Osteoblast (primary cell): ENCODE data around the gene CHCHD4. TPM values are rescaled to one million over a fixed set of nuclear protein-coding genes. Genes with fewer than 3 reads are reported as not detected.

Experiments used
- DNase-seq: peaks from one replicate; pipeline ENCODE4 v3.0.0; 2011; ENCODE audit warnings: low spot score, mixed read lengths; ENCODE audit not compliant: insufficient read length; ENCODE audit errors: missing footprints
- H2AFZ ChIP-seq: 2 replicates; pipeline ENCODE4 v1.6.0; 2011; ENCODE audit warnings: mild to moderate bottlenecking, low read length
- H3K27ac ChIP-seq: 2 replicates; pipeline ENCODE4 v1.5.1; 2011; ENCODE audit warnings: mild to moderate bottlenecking, low read depth, low read length, moderate library complexity
- H3K27me3 ChIP-seq: 2 replicates; pipeline ENCODE4 v1.6.0; 2012; ENCODE audit warnings: mild to moderate bottlenecking, control low read depth, inconsistent platforms, low read length, moderate library complexity; ENCODE audit not compliant: insufficient read depth
- H3K36me3 ChIP-seq: 2 replicates; pipeline ENCODE4 v1.5.1; 2011; ENCODE audit warnings: mild to moderate bottlenecking, low read length, control low read depth, moderate library complexity; ENCODE audit not compliant: insufficient read depth
- H3K4me1 ChIP-seq: 2 replicates; pipeline ENCODE4 v1.5.1; 2011; ENCODE audit warnings: mild to moderate bottlenecking, low read length, control low read depth, moderate library complexity; ENCODE audit not compliant: insufficient read depth
- H3K4me2 ChIP-seq: 2 replicates; pipeline ENCODE4 v1.6.0; 2011; ENCODE audit warnings: mild to moderate bottlenecking, low read length; ENCODE audit not compliant: insufficient read depth
- H3K4me3 ChIP-seq: fragments of 200-600 bp; sonication (generic); 3 replicates; pipeline ENCODE4 v1.5.1; 2012; ENCODE audit warnings: mild to moderate bottlenecking, low read length, inconsistent platforms; ENCODE audit not compliant: insufficient read depth
- H3K79me2 ChIP-seq: 2 replicates; pipeline ENCODE4 v1.6.0; 2012; ENCODE audit warnings: mild to moderate bottlenecking, low read length, control low read depth, inconsistent platforms; ENCODE audit not compliant: insufficient read depth
- H3K9me3 ChIP-seq: 2 replicates; pipeline ENCODE4 v1.5.1; 2011; ENCODE audit warnings: low read depth, low read length, control low read depth
- H4K20me1 ChIP-seq: 2 replicates; pipeline ENCODE4 v1.6.0; 2012; ENCODE audit warnings: mild to moderate bottlenecking, low read length, control low read depth; ENCODE audit not compliant: insufficient read depth
- total RNA-seq: library from RNA; depleted of rRNA; stranded (reverse); fragments of >200 nt; gene quantifications from 2 replicates; pipeline ENCODE4 v1.2.3, GENCODE V29; 2012
- TF ChIP-seq, protein P1 (sequence below): IDR thresholded peaks from 2 replicates; pipeline ENCODE4 v1.5.1; 2011; ENCODE audit warnings: mild to moderate bottlenecking, low read depth, low read length, moderate library complexity; ENCODE audit errors: extremely low read depth

Gene CHCHD4
- total RNA-seq, 1 donor: 10.1 TPM

DNA sequence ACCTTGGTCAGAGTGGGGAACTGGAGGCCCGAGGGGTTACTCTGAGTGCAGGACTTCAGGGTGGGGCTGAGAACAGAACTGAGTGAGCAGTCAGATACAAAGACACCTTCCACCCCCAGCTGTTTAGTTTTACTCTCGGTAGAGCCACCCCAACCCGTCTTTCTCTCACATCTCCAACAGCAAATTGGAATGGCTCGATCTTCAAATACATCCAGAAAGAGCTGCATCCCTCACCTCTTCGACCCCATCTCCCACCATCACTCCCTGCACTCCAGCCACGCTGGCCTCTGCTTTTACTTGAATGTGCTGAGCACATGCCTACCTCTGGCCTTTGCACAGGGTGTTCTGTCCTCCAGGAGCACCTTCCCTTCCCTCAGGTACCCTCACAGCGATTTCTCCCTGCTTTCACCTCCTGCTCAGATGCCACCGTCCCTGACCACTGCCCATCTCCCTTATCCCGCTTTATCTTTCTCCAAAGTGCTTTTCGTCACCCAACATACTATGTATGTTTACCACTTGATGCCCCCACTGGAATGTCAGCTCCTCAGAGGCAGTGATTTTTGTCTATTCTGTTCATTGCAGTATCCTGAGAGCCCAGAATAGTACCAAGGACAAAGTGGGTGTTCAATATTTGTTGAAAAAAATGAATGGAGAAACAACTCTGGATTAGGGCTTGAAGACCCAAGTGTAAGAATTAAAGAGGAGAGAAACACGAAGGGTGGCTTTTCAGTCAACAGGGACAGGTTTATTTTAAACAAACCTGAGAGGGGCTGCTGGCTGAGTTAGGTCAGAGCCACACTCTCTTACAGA is 4.4 kb downstream of the CHCHD4 start:
- DNase-seq: no peak
- Histone ChIP-seq H2AFZ (no peak overlapping the region), H3K36me3 (peaks cover 10% of the 10 kb centered on the region), H3K4me1 (peaks cover 7% of the 10 kb centered on the region), H3K4me2 (no peak overlapping the region), H3K27ac (no peak overlapping the region), H3K9me3 (no peaks in the 10 kb centered on the region), H3K27me3 (no peaks in the 10 kb centered on the region), H3K4me3 (no peak overlapping the region), H4K20me1 (no peaks in the 10 kb centered on the region), H3K79me2 (peaks cover 23% of the 10 kb centered on the region)
- TF ChIP-seq, protein P1, sequence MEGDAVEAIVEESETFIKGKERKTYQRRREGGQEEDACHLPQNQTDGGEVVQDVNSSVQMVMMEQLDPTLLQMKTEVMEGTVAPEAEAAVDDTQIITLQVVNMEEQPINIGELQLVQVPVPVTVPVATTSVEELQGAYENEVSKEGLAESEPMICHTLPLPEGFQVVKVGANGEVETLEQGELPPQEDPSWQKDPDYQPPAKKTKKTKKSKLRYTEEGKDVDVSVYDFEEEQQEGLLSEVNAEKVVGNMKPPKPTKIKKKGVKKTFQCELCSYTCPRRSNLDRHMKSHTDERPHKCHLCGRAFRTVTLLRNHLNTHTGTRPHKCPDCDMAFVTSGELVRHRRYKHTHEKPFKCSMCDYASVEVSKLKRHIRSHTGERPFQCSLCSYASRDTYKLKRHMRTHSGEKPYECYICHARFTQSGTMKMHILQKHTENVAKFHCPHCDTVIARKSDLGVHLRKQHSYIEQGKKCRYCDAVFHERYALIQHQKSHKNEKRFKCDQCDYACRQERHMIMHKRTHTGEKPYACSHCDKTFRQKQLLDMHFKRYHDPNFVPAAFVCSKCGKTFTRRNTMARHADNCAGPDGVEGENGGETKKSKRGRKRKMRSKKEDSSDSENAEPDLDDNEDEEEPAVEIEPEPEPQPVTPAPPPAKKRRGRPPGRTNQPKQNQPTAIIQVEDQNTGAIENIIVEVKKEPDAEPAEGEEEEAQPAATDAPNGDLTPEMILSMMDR: no peak

DNA sequence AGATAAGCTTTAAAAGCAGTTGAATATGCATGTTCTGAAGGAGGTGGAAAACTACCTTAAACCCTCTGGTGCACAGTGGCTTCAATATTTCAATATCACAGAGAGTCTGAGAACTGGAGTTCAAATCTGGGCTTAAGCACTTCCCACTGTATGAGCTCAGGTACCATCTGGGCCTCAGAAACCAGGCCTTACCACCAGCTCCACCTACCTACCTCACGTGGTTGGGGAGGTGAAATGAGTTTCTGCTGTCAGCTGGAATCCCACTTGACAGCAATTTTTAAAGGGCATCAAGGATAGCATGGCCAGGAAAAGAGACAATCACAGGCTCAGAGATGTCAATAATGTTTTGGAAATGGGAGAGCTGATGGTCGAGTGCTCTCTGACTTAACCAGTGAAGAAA is 5.0 kb downstream of the CHCHD4 start:
- H3K4me1 ChIP-seq: peaks cover 7% of the 10 kb centered on the region
- H3K79me2 ChIP-seq: peaks cover 20% of the 10 kb centered on the region
- H3K36me3 ChIP-seq: peaks cover 16% of the 10 kb centered on the region
- no peak overlapping the region for H2AFZ ChIP-seq
- H3K4me3 ChIP-seq: no peak overlapping the region
- no peaks in the 10 kb centered on the region for H3K27me3 ChIP-seq
- DNase-seq: no peak
- no peak overlapping the region for H3K27ac ChIP-seq
- H3K4me2 ChIP-seq: no peak overlapping the region
- H4K20me1 ChIP-seq: no peaks in the 10 kb centered on the region
- no peaks in the 10 kb centered on the region for H3K9me3 ChIP-seq
- TF ChIP-seq, protein P1: no peak

DNA sequence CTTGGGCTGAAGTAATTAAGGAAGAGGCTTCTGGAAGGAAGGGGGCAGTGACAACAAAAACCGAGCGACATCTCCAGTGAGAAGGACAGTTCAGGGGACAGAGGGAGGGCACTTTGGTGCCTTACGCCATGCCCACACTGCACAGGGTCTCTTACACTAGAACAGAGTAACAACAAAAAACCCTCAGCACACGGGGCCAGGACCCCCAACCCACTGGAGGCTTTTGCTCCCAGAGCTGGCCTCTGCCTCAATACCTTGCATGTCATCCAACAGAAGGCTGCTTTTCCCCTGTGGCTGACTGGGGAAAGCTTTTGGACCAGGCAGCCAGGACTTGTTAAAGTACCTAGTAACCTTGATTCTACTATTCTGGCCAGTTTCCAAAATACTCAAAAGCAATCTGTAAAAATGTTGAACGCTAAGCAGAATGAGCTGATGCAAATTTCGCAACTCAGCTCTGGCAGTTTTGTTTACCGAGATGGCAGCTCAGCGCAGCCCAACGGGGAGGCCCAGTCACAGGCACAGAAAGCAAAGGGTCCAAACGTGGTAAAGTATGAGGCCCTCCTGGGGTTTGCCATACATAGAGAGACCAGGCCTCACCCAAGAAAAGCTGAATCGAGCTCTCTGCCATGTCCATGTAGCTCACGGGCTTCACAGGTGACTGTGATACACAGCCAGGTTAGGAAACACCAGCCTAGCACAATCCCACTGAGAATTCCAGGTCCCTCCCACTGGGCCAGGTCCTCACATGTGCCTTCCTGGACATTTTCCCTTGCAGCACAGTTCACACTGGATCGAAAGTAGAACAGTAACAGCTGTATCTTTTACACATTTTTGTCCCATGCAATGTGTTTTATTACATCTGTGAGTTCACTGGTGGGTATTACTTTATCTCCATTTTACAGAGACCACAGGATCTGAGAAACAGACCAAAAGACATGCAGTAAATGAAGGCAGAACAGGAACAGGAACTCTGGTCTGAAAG is 6.0 kb downstream of the CHCHD4 start:
- Histone ChIP-seq H3K4me3 (no peak overlapping the region), H4K20me1 (no peaks in the 10 kb centered on the region), H3K9me3 (no peaks in the 10 kb centered on the region), H2AFZ (no peak overlapping the region), H3K4me1 (peaks cover 5% of the 10 kb centered on the region), H3K36me3 (peaks cover 24% of the 10 kb centered on the region), H3K4me2 (no peak overlapping the region), H3K79me2 (peaks cover 11% of the 10 kb centered on the region), H3K27me3 (no peaks in the 10 kb centered on the region), H3K27ac (no peak overlapping the region)
- TF ChIP-seq, protein P1: no peak
- no peak for DNase-seq
